Measurements from ENCODE around the gene SLC6A7. TPM values are rescaled to one million over a fixed set of nuclear protein-coding genes. Genes with fewer than 3 reads are reported as not detected.

Gene SLC6A7
- total RNA-seq, 4 donors from 2014 or later: not detected

- Histone ChIP-seq H3K27me3 (no peaks in the 10 kb centered on the region), H3K9me3 (no peaks in the 10 kb centered on the region), H3K27ac (replicated peaks in 1 of 4) (no peak overlapping the region), H3K36me3 (no peaks in the 10 kb centered on the region), H3K4me3 (no peak overlapping the region), H3K4me1 (peaks cover 0 to 15% (median 4%) of the 10 kb centered on the region in 4 donors)
- no peak for DNase-seq (ENCODE audit: extremely low spot score)
- intact Hi-C loops (cut with DNase I): loop anchor here (5.0 kb wide), 2 partner anchors 128 to 217 kb away; partner anchors contain the start of genes HMGXB3 and TIGD6
- TF ChIP-seq EP300 (IDR thresholded peaks at IDR 0.05) (no peak), POLR2A (IDR thresholded peaks at IDR 0.05; ENCODE audit: low read depth) (no peak)
Measured at GRCh38 chr5:150219142-150219541, 29.3 kb downstream of the SLC6A7 start.

- Histone ChIP-seq H3K36me3 (no peaks in the 10 kb centered on the region), H3K9me3 (no peaks in the 10 kb centered on the region), H3K4me1 (peaks cover 0 to 12% (median 4%) of the 10 kb centered on the region in 4 donors), H3K4me3 (no peak overlapping the region), H3K27me3 (no peaks in the 10 kb centered on the region), H3K27ac (replicated peaks in 1 of 4) (no peak overlapping the region)
- DNase-seq (ENCODE audit: extremely low spot score): no peak
- intact Hi-C loops (cut with DNase I): loop anchor here (5.0 kb wide), 2 partner anchors 127 to 218 kb away; partner anchors contain the start of genes HMGXB3 and TIGD6
- WGBS: 79% methylated on average over 2 of the region's 2 CpGs
- TF ChIP-seq POLR2AphosphoS5 (IDR thresholded peaks at IDR 0.05) (no peak), CTCF (IDR thresholded peaks at IDR 0.05) (no peak), EP300 (IDR thresholded peaks at IDR 0.05) (no peak), POLR2A (IDR thresholded peaks at IDR 0.05; ENCODE audit: low read depth) (no peak)
Measured at GRCh38 chr5:150219861-150220260, 30.0 kb downstream of the SLC6A7 start.

- TF ChIP-seq CTCF (IDR thresholded peaks at IDR 0.05) (no peak), POLR2A (IDR thresholded peaks at IDR 0.05; ENCODE audit: low read depth) (no peak), EP300 (IDR thresholded peaks at IDR 0.05) (no peak), POLR2AphosphoS5 (IDR thresholded peaks at IDR 0.05) (no peak)
- H3K27ac ChIP-seq (replicated peaks in 1 of 4): no peak overlapping the region
- DNase-seq (ENCODE audit: extremely low spot score): no peak
- H3K4me1 ChIP-seq: peaks cover 0 to 12% (median 4%) of the 10 kb centered on the region in 4 donors
- no peak overlapping the region for H3K4me3 ChIP-seq
- H3K9me3 ChIP-seq: no peaks in the 10 kb centered on the region
- H3K27me3 ChIP-seq: no peaks in the 10 kb centered on the region
- intact Hi-C loops (cut with DNase I): no loop called here
- WGBS: 74% methylated on average over 5 of the region's 5 CpGs
- H3K36me3 ChIP-seq: no peaks in the 10 kb centered on the region
Measured at GRCh38 chr5:150221471-150221870, 31.6 kb downstream of the SLC6A7 start.

- TF ChIP-seq POLR2AphosphoS5 (IDR thresholded peaks at IDR 0.05): no peak
- TF ChIP-seq CTCF (IDR thresholded peaks at IDR 0.05): no peak
- Histone ChIP-seq H3K4me1 (peaks cover 0 to 7% (median 2%) of the 10 kb centered on the region in 4 donors), H3K4me3 (no peak overlapping the region), H3K9me3 (no peaks in the 10 kb centered on the region), H3K27me3 (no peaks in the 10 kb centered on the region), H3K36me3 (peaks cover 0 to 5% (median 0%) of the 10 kb centered on the region in 4 donors), H3K27ac (replicated peaks in 1 of 4) (no peak overlapping the region)
- intact Hi-C loops (cut with DNase I): no loop called here
- DNase-seq (ENCODE audit: extremely low spot score): no peak
- 95% methylated on average over 15 of the region's 21 CpGs for WGBS
Measured at GRCh38 chr5:150222906-150223305, 33.0 kb downstream of the SLC6A7 start.

GRCh38 chr5:150223474-150223873, 33.6 kb downstream of the SLC6A7 start:
- no peaks in the 10 kb centered on the region for H3K27me3 ChIP-seq
- WGBS: 84% methylated on average over 7 of the region's 7 CpGs
- no peaks in the 10 kb centered on the region for H3K9me3 ChIP-seq
- H3K36me3 ChIP-seq: peaks cover 0 to 7% (median 0%) of the 10 kb centered on the region in 4 donors
- no peak for DNase-seq (ENCODE audit: extremely low spot score)
- intact Hi-C loops (cut with DNase I): no loop called here
- no peak overlapping the region for H3K4me3 ChIP-seq
- H3K4me1 ChIP-seq: peaks cover 0 to 2% (median 0%) of the 10 kb centered on the region in 4 donors
- H3K27ac ChIP-seq (replicated peaks in 1 of 4): no peak overlapping the region
- TF ChIP-seq POLR2AphosphoS5 (IDR thresholded peaks at IDR 0.05): no peak
- TF ChIP-seq CTCF (IDR thresholded peaks at IDR 0.05): no peak
- TF ChIP-seq POLR2A (IDR thresholded peaks at IDR 0.05; ENCODE audit: low read depth): no peak
- TF ChIP-seq EP300 (IDR thresholded peaks at IDR 0.05): no peak
